GM23338 (cell line): ENCODE results near the gene KRT222. TPM values are rescaled to one million over a fixed set of nuclear protein-coding genes. Genes with fewer than 3 reads are reported as not detected.

Source experiments
- ATAC-seq: fragments of 200-7000 bp; cut with Tn5 transposase; 3 replicates; pipeline ENCODE4 v1.9.1; 2020
- DNase-seq: peaks from one replicate; pipeline ENCODE4 v3.0.0-alpha.2; 2015; ENCODE audit warnings: low spot score
- H2AFZ ChIP-seq: fragments of 200-600 bp; sonication (generic); 2 replicates; pipeline ENCODE4 v1.8.0; 2016; ENCODE audit warnings: antibody characterized with exemption, mild to moderate bottlenecking, moderate library complexity
- H3F3A ChIP-seq: fragments of 200-600 bp; sonication (generic); replicated peaks from 2 replicates; pipeline ENCODE4 v1.8.0; 2017; ENCODE audit warnings: antibody characterized with exemption, mixed run types, low read depth
- H3K27ac ChIP-seq: fragments of 200-600 bp; sonication (generic); 2 replicates; pipeline ENCODE4 v1.6.1; 2016; ENCODE audit warnings: low read depth
- H3K27me3 ChIP-seq: fragments of 200-600 bp; sonication (generic); 2 replicates; pipeline ENCODE4 v1.8.0; 2016; ENCODE audit warnings: mild to moderate bottlenecking, mixed run types, moderate library complexity; ENCODE audit not compliant: insufficient read depth
- H3K36me3 ChIP-seq: fragments of 200-600 bp; sonication (generic); 2 replicates; pipeline ENCODE4 v1.8.0; 2016; ENCODE audit warnings: mild to moderate bottlenecking; ENCODE audit not compliant: insufficient read depth
- H3K4me1 ChIP-seq: fragments of 200-600 bp; sonication (generic); 2 replicates; pipeline ENCODE4 v1.8.0; 2016; ENCODE audit warnings: mild to moderate bottlenecking, moderate library complexity; ENCODE audit not compliant: insufficient read depth
- H3K4me2 ChIP-seq: fragments of 200-600 bp; sonication (generic); 2 replicates; pipeline ENCODE4 v1.7.1; 2017; ENCODE audit warnings: mixed run types
- H3K4me3 ChIP-seq: fragments of 200-600 bp; sonication (generic); 2 replicates; pipeline ENCODE4 v1.6.1; 2016; ENCODE audit warnings: mixed run types
- H3K79me2 ChIP-seq: fragments of 200-600 bp; sonication (generic); replicated peaks from 2 replicates; pipeline ENCODE4 v1.8.0; 2017; ENCODE audit warnings: mild to moderate bottlenecking; ENCODE audit not compliant: insufficient read depth
- H3K9me2 ChIP-seq: fragments of 200-600 bp; sonication (generic); 2 replicates; pipeline ENCODE4 v1.8.0; 2017; ENCODE audit not compliant: insufficient read depth
- H4K20me1 ChIP-seq: fragments of 200-600 bp; sonication (generic); replicated peaks from 2 replicates; pipeline ENCODE4 v1.8.0; 2017; ENCODE audit warnings: mild to moderate bottlenecking; ENCODE audit not compliant: insufficient read depth
- H3K27ac Mint-ChIP-seq: 2 replicates; pipeline ENCODE4 v1.8.0; 2020; ENCODE audit warnings: inconsistent platforms, mild to moderate bottlenecking, moderate library complexity, mixed read lengths
- H3K27me3 Mint-ChIP-seq: 3 replicates; pipeline ENCODE4 v1.8.0; 2022; ENCODE audit warnings: low read depth, mild to moderate bottlenecking, moderate library complexity, mixed read lengths, inconsistent platforms; ENCODE audit not compliant: insufficient read depth, poor library complexity
- H3K36me3 Mint-ChIP-seq: 3 replicates; pipeline ENCODE4 v1.8.0; 2021; ENCODE audit warnings: low read depth, mild to moderate bottlenecking, inconsistent platforms, moderate library complexity, mixed read lengths
- H3K4me1 Mint-ChIP-seq: 3 replicates; pipeline ENCODE4 v1.8.0; 2020; ENCODE audit warnings: mild to moderate bottlenecking, inconsistent platforms, mixed read lengths
- H3K4me3 Mint-ChIP-seq: 3 replicates; pipeline ENCODE4 v1.8.0; 2021; ENCODE audit warnings: moderate library complexity, mild to moderate bottlenecking, inconsistent platforms, mixed read lengths
- H3K9me3 Mint-ChIP-seq: 3 replicates; pipeline ENCODE4 v1.8.0; 2020; ENCODE audit warnings: moderate library complexity, mild to moderate bottlenecking, inconsistent platforms, mixed read lengths
- CREB1 ChIP-seq: fragments of 250-450 bp; sonication (Bioruptor Pico); IDR thresholded peaks from 2 replicates; pipeline ENCODE4 v1.5.0; 2020; ENCODE audit warnings: low read depth, mild to moderate bottlenecking, moderate library complexity
- CTCF ChIP-seq, 2 experiments: fragments of 200-600 bp in 1 of 2; sonication (generic) in 1 of 2; conservative IDR thresholded peaks; 2 replicates each; pipeline versions ENCODE4 v1.5.1 to v1.6.1; 2016 to 2017; ENCODE audit warnings: antibody characterized with exemption in 2 of 2, low read depth in 2 of 2, mild to moderate bottlenecking in 2 of 2, moderate library complexity in 1 of 2
- ETS1 ChIP-seq: IDR thresholded peaks from 2 replicates; pipeline ENCODE4 v1.6.1; 2016; ENCODE audit warnings: antibody characterized with exemption
- EZH2 ChIP-seq: fragments of 200-600 bp; sonication (generic); IDR thresholded peaks from one replicate; pipeline ENCODE4 v1.8.0; 2017; ENCODE audit warnings: antibody characterized with exemption, mild to moderate bottlenecking, low read depth; ENCODE audit not compliant: unreplicated experiment
- EZH2phosphoT487 ChIP-seq: fragments of 200-600 bp; sonication (generic); IDR thresholded peaks from one replicate; pipeline ENCODE4 v1.8.1; 2018; ENCODE audit warnings: antibody characterized with exemption; ENCODE audit not compliant: unreplicated experiment
- JUNB ChIP-seq: IDR thresholded peaks from one replicate; pipeline ENCODE4 v1.6.1; 2016; ENCODE audit warnings: antibody characterized with exemption; ENCODE audit not compliant: unreplicated experiment
- NANOG ChIP-seq: IDR thresholded peaks from 2 replicates; pipeline ENCODE4 v1.6.1; 2016; ENCODE audit warnings: antibody characterized with exemption, borderline replicate concordance
- POLR2AphosphoS5 ChIP-seq: IDR thresholded peaks from 2 replicates; pipeline ENCODE4 v1.6.1; 2016; ENCODE audit warnings: antibody characterized with exemption, low read depth
- REST ChIP-seq: IDR thresholded peaks from one replicate; pipeline ENCODE4 v1.6.1; 2018; ENCODE audit warnings: antibody characterized with exemption; ENCODE audit not compliant: unreplicated experiment
- STAT1 ChIP-seq: IDR thresholded peaks from one replicate; pipeline ENCODE4 v1.6.1; 2016; ENCODE audit warnings: antibody characterized with exemption; ENCODE audit not compliant: unreplicated experiment
- ZNF114 ChIP-seq: fragments of 250-450 bp; sonication (Bioruptor Pico); IDR thresholded peaks from 2 replicates; pipeline ENCODE4 v1.5.0; 2020; ENCODE audit warnings: mild to moderate bottlenecking, moderate library complexity
- ZNF331 ChIP-seq: fragments of 250-450 bp; sonication (Bioruptor Pico); IDR thresholded peaks from 2 replicates; pipeline ENCODE4 v1.5.0; 2020; ENCODE audit warnings: low read depth, mild to moderate bottlenecking, moderate library complexity
- ZNF462 ChIP-seq: fragments of 250-450 bp; sonication (Bioruptor Pico); IDR thresholded peaks from 2 replicates; pipeline ENCODE4 v1.5.0; 2020; ENCODE audit warnings: mild to moderate bottlenecking, moderate library complexity
- polyA plus RNA-seq: library from polyadenylated mRNA; unstranded; fragments of >200 nt; fragmentation: Nextera tagmentation; extraction: Ambion mirVana; gene quantifications from 2 replicates; pipeline ENCODE4 v1.2.1, GENCODE V29; 2016
- total RNA-seq: library from RNA; depleted of rRNA; stranded (reverse); fragments of >200 nt; shearing (Covaris generic); gene quantifications from 2 replicates; pipeline ENCODE4 v1.2.3, GENCODE V29; 2014

Gene KRT222
- total and polyA plus RNA-seq, 2 experiments from 2014 or later = not detected

GRCh38 chr17:40612599-40613244 lies 52.3 kb downstream of the KRT222 start:
- H3K36me3 Mint-ChIP-seq = no peaks in the 10 kb centered on the region
- Histone ChIP-seq H3K4me2 (no peak overlapping the region), H3K27ac (no peak overlapping the region), H3K4me1 (peaks cover 5% of the 10 kb centered on the region; the same call in 1 of the 2 replicates), H3K9me2 (no peaks in the 10 kb centered on the region), H3K79me2 (no peaks in the 10 kb centered on the region), H2AFZ (no peak overlapping the region), H3K27me3 (no peaks in the 10 kb centered on the region), H3K36me3 (no peaks in the 10 kb centered on the region), H3F3A (no peaks in the 10 kb centered on the region), H4K20me1 (no peaks in the 10 kb centered on the region), H3K4me3 (no peak overlapping the region)
- ATAC-seq = no peak
- no peaks in the 10 kb centered on the region; the same call in 2 of the 3 replicates for H3K9me3 Mint-ChIP-seq
- no peak for DNase-seq
- peaks cover 3% of the 10 kb centered on the region for H3K27me3 Mint-ChIP-seq
- H3K4me3 Mint-ChIP-seq = no peak overlapping the region
- H3K4me1 Mint-ChIP-seq = peaks cover 15% of the 10 kb centered on the region
- no peak for TF ChIP-seq JUNB
- no peak for TF ChIP-seq NANOG
- no peak for TF ChIP-seq CREB1
- TF ChIP-seq STAT1 = no peak
- TF ChIP-seq EZH2 = no peak
- no peak for TF ChIP-seq REST
- no peak for TF ChIP-seq CTCF (conservative IDR thresholded peaks at IDR 0.05; ENCODE audit: low read depth in 2 of 2)
- TF ChIP-seq ZNF114 (CRISPR knock-in tag) = no peak
- no peak for TF ChIP-seq ZNF462 (CRISPR knock-in tag)
- TF ChIP-seq POLR2AphosphoS5 = no peak
- TF ChIP-seq ZNF331 = no peak
- TF ChIP-seq ETS1 = no peak
- TF ChIP-seq EZH2phosphoT487 = no peak
- H3K27ac Mint-ChIP-seq = no peak overlapping the region
